SU-DHL-6 (cell line): ENCODE measurements around the gene MOAP1.

Source experiments
- CTCF ChIP-seq: fragments of 200-600 bp; sonication (generic); IDR thresholded peaks from one replicate; pipeline ENCODE4 v1.5.1; 2017; ENCODE audit warnings: antibody characterized with exemption, mild to moderate bottlenecking, low read length, moderate library complexity; ENCODE audit not compliant: insufficient read depth, poor library complexity, severe bottlenecking
- EZH2phosphoT487 ChIP-seq: fragments of 200-600 bp; sonication (generic), shearing (Covaris generic); conservative IDR thresholded peaks from 2 replicates; pipeline ENCODE4 v1.6.1; 2018; ENCODE audit warnings: mild to moderate bottlenecking, antibody characterized with exemption, low read length, moderate library complexity, mixed read lengths

DNA sequence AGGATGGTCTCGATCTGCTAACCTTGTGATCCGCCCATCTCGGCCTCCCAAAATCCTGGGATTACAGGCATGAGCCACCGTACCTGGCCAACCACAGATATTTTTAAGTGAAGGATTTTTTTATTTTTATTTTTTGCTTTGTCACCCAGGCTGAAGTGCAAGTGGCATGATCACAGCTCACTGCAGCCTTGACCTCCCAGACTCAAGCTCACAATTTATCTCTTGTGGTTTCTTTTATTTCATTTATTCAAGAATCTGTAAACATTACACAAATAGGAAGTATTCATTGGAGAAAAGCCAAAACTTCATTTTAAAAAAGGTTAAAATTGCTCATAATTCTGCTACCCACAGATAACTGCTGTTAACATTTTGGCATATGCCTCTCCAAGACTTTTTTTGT lies 13.3 kb downstream of the MOAP1 start:
- TF ChIP-seq CTCF, result no peak
- TF ChIP-seq EZH2phosphoT487, result no peak
